Keratinocyte (primary cell): ENCODE measurements around the gene SYNE1.

ENCODE experiments used
- CTCF ChIP-seq, 3 experiments: IDR thresholded peaks in 1 of 3; conservative IDR thresholded peaks in 1 of 3; optimal IDR thresholded peaks in 1 of 3; 2 replicates in 2 of 3; 3 replicates in 1 of 3; pipeline versions ENCODE3 to v1.5.1; 2011; ENCODE audit warnings: low read length in 3 of 3, mild to moderate bottlenecking in 3 of 3, moderate library complexity in 2 of 3, control low read depth in 1 of 3, inconsistent platforms in 1 of 3; ENCODE audit not compliant: insufficient read depth in 2 of 3; ENCODE audit errors: extremely low read depth in 1 of 3
- EZH2 ChIP-seq: IDR thresholded peaks from one replicate; pipeline ENCODE4 v1.6.1; 2012; ENCODE audit warnings: inconsistent platforms, mild to moderate bottlenecking, low read length, moderate library complexity

- TF ChIP-seq EZH2 (no peak), CTCF (optimal IDR thresholded peaks at IDR 0.05 in 1 of 3, IDR thresholded peaks at IDR 0.05 in 1 of 3, conservative IDR thresholded peaks at IDR 0.05 in 1 of 3; ENCODE audit: extremely low read depth in 1 of 3, insufficient read depth in 2 of 3, low read length in 3 of 3) (no peak)
These were observed 365.2 kb downstream of the SYNE1 start for GRCh38 chr6:152271776-152272464.
